Aorta (tissue), 5 donors: ENCODE results near the gene TLE6. TPM values are rescaled to one million over a fixed set of nuclear protein-coding genes. Genes with fewer than 3 reads are reported as not detected.
A peak's percentile ranks its signal among the peaks of the same experiment; 100 is the strongest.
"Not testable (repeated sequence)": the region's sequence is repeated elsewhere in the genome, so short reads cannot be mapped to it uniquely, and the experiment has no call there.

ENCODE experiments used
- ATAC-seq: fragments of 200-7000 bp; cut with Tn5 transposase; one replicate; pipeline ENCODE4 v1.9.1; 2022; ENCODE audit warnings: moderate library complexity; ENCODE audit not compliant: low FRiP score
- DNase-seq, 2 donors: peaks; one replicate each; pipeline ENCODE4 v3.0.0-alpha.2; 2020
- H3K27ac ChIP-seq, 2 donors: one replicate each; pipeline ENCODE4 v1.5.1; 2013; ENCODE audit warnings: low read length in 2 of 2, mild to moderate bottlenecking in 2 of 2, moderate library complexity in 2 of 2, control low read depth in 1 of 2, inconsistent platforms in 1 of 2, low read depth in 1 of 2
- H3K27me3 ChIP-seq, 2 donors: one replicate each; pipeline ENCODE4 v1.6.1; 2013; ENCODE audit warnings: control low read depth in 1 of 2, low read length in 1 of 2, mild to moderate bottlenecking in 1 of 2, moderate library complexity in 1 of 2; ENCODE audit not compliant: insufficient read depth in 2 of 2, control insufficient read depth in 1 of 2
- H3K36me3 ChIP-seq, 2 donors: one replicate each; pipeline ENCODE4 v1.6.1; 2013; ENCODE audit warnings: control low read depth in 1 of 2, low read length in 1 of 2, mild to moderate bottlenecking in 1 of 2; ENCODE audit not compliant: insufficient read depth in 2 of 2, control insufficient read depth in 1 of 2
- H3K4me1 ChIP-seq, 2 donors: one replicate each; pipeline ENCODE4 v1.6.1; 2013; ENCODE audit warnings: low read length in 2 of 2, control low read depth in 1 of 2, mild to moderate bottlenecking in 1 of 2, moderate library complexity in 1 of 2; ENCODE audit not compliant: insufficient read depth in 2 of 2, control insufficient read depth in 1 of 2
- H3K4me3 ChIP-seq, 2 donors: one replicate each; pipeline ENCODE4 v1.5.1; 2013; ENCODE audit warnings: low read length in 2 of 2, control low read depth in 1 of 2, mild to moderate bottlenecking in 1 of 2
- H3K9me3 ChIP-seq: one replicate; pipeline ENCODE4 v1.6.1; 2013; ENCODE audit warnings: mild to moderate bottlenecking, low read length; ENCODE audit not compliant: control insufficient read depth
- WGBS, 2 donors: extraction: QIAGEN DNeasy Blood & Tissue Kit; methylation state at CpG; one replicate each; pipeline ENCODE4 v1.1.7; 2013; 5-methylcytosine and 5-hydroxymethylcytosine counted together
- intact Hi-C, 2 donors: fragments of 100-400 bp; cut with DNase I; formaldehyde crosslinking; loops; one replicate each; pipeline versions ENCODE4 v1.14.2 to v1.15.0; 2022
- polyA plus RNA-seq, 2 donors: library from polyadenylated mRNA; stranded (reverse); fragments of 200-250 nt; gene quantifications; one replicate each; pipeline ENCODE4 v1.2.3, GENCODE V29; 2013
- total RNA-seq, 2 donors: library from RNA; stranded (reverse); fragmentation: NEBNext Ultra II Directional; extraction: Animal tissue kit (Norgen Biotek cat#: 25700); gene quantifications; one replicate each; pipeline ENCODE4 v1.2.1, GENCODE V29; 2021
- donor health status: healthy with polysubstance abuse.
- donor health status: Bipolar disorder and iron deficiency.
- donor health status: DM: no; HTN: no; CAD: no.
- donor health status: DM: no; HTN: no; CAD: no.
- donor health status: DM: yes; HTN: yes; CAD: no.

TLE6 gene
- total and polyA plus RNA-seq, 4 donors = 0.65 to 12.0 (median 3.8) TPM

GRCh38 chr19:2950286-2951124, 26.9 kb upstream of the TLE6 start:
- intact Hi-C loops = loop anchor here in 1 of 2 donors (1.0 to 5.0 kb wide), 3 partner anchors 50 to 212 kb away; partner anchors contain the start of genes TLE5 and ZNF57
- Histone ChIP-seq H3K27me3 (no peaks in the 10 kb centered on the region), H3K9me3 (no peaks in the 10 kb centered on the region), H3K36me3 (no peaks in the 10 kb centered on the region), H3K4me1 (no peaks in the 10 kb centered on the region), H3K27ac (peak overlapping the region; percentile 25 to 64), H3K4me3 (peak overlapping the region; percentile 52 to 59)
- DNase-seq = peak; percentile 100
- peak; percentile 98 for ATAC-seq
- WGBS, 2 donors = 0% methylated on average over 53 of the region's 53 CpGs

- Histone ChIP-seq H3K27ac (no peak overlapping the region), H3K4me3 (no peak overlapping the region)
Observed at GRCh38 chr19:2952953-2953481, 24.3 kb upstream of the TLE6 start.

GRCh38 chr19:2957160-2957559, 20.2 kb upstream of the TLE6 start:
- DNase-seq = no peak
- Histone ChIP-seq H3K4me1 (no peaks in the 10 kb centered on the region), H3K4me3 (no peak overlapping the region), H3K36me3 (no peaks in the 10 kb centered on the region), H3K27me3 (no peaks in the 10 kb centered on the region), H3K9me3 (no peaks in the 10 kb centered on the region), H3K27ac (no peak overlapping the region)
- ATAC-seq = no peak
- 80 to 86% methylated on average over 5 of the region's 5 CpGs for WGBS, 2 donors
- intact Hi-C loops = loop anchor here in 1 of 2 donors (5.0 kb wide), 1 partner anchor 205 kb away; no protein-coding TSS in a partner anchor

More at GRCh38 chr19:2952953-2953481, 24.3 kb upstream of the TLE6 start:
- intact Hi-C loops = loop anchor here in 1 of 2 donors (5.0 kb wide), 2 partner anchors 109 to 209 kb away; partner anchors contain the start of gene TLE5
- ATAC-seq (no peak), DNase-seq (no peak)
- Histone ChIP-seq H3K36me3 (no peaks in the 10 kb centered on the region), H3K4me1 (no peaks in the 10 kb centered on the region), H3K27me3 (no peaks in the 10 kb centered on the region), H3K9me3 (no peaks in the 10 kb centered on the region)
- WGBS, 2 donors = 36 to 43% methylated on average over 9 of the region's 9 CpGs

- H3K27me3 ChIP-seq = no peaks in the 10 kb centered on the region
- no peak overlapping the region for H3K27ac ChIP-seq
- no peak for ATAC-seq
- no peaks in the 10 kb centered on the region for H3K36me3 ChIP-seq
- no peaks in the 10 kb centered on the region for H3K4me1 ChIP-seq
- intact Hi-C loops = loop anchor here in 1 of 2 donors (5.0 kb wide), 1 partner anchor 147 kb away; no protein-coding TSS in a partner anchor
- WGBS, 2 donors = 61 to 66% methylated on average over 11 to 12 of the region's 12 CpGs
- no peak for DNase-seq
- H3K9me3 ChIP-seq = no peaks in the 10 kb centered on the region
- H3K4me3 ChIP-seq = no peak overlapping the region
Observed at GRCh38 chr19:2960120-2960519, 17.2 kb upstream of the TLE6 start.

GRCh38 chr19:2962018-2962670, 15.2 kb upstream of the TLE6 start:
- WGBS, 2 donors = 39 to 40% methylated on average over 17 of the region's 17 CpGs
- H3K9me3 ChIP-seq = no peaks in the 10 kb centered on the region
- peak; percentile 91 for ATAC-seq
- H3K4me1 ChIP-seq = no peaks in the 10 kb centered on the region
- no peak for DNase-seq
- no peaks in the 10 kb centered on the region for H3K36me3 ChIP-seq
- intact Hi-C loops = loop anchor here (2.0 to 5.0 kb wide), 2 partner anchors 143 to 145 kb away; no protein-coding TSS in a partner anchor
- no peaks in the 10 kb centered on the region for H3K27me3 ChIP-seq
- H3K27ac ChIP-seq = no peak overlapping the region
- no peak overlapping the region for H3K4me3 ChIP-seq

GRCh38 chr19:2963122-2963521, 14.2 kb upstream of the TLE6 start:
- ATAC-seq = no peak
- no peaks in the 10 kb centered on the region for H3K27me3 ChIP-seq
- no peak overlapping the region for H3K4me3 ChIP-seq
- no peaks in the 10 kb centered on the region for H3K9me3 ChIP-seq
- intact Hi-C loops = loop anchor here (2.0 to 5.0 kb wide), 2 partner anchors 142 to 144 kb away; no protein-coding TSS in a partner anchor
- no peaks in the 10 kb centered on the region for H3K4me1 ChIP-seq
- 91 to 92% methylated on average over 5 of the region's 5 CpGs for WGBS, 2 donors
- H3K27ac ChIP-seq = no peak overlapping the region
- H3K36me3 ChIP-seq = no peaks in the 10 kb centered on the region
- no peak for DNase-seq

- not testable (repeated sequence) for H3K4me3 ChIP-seq, H3K27ac ChIP-seq, H3K36me3 ChIP-seq, H3K27me3 ChIP-seq, H3K9me3 ChIP-seq, DNase-seq, ATAC-seq, H3K4me1 ChIP-seq
- intact Hi-C loops = loop anchor here (2.0 to 5.0 kb wide), 2 partner anchors 141 to 144 kb away; no protein-coding TSS in a partner anchor
- 85% methylated on average over 12 of the region's 12 CpGs for WGBS, 2 donors
Observed at GRCh38 chr19:2963631-2964030, 13.7 kb upstream of the TLE6 start.

GRCh38 chr19:2964874-2965273, 12.5 kb upstream of the TLE6 start:
- intact Hi-C loops = loop anchor here in 1 of 2 donors (5.0 kb wide), 1 partner anchor 142 kb away; no protein-coding TSS in a partner anchor
- Histone ChIP-seq H3K27me3 (no peaks in the 10 kb centered on the region), H3K4me3 (no peak overlapping the region), H3K9me3 (no peaks in the 10 kb centered on the region), H3K36me3 (no peaks in the 10 kb centered on the region), H3K4me1 (no peaks in the 10 kb centered on the region), H3K27ac (no peak overlapping the region)
- DNase-seq = no peak
- WGBS, 2 donors = 95 to 96% methylated on average over 5 of the region's 5 CpGs
- no peak for ATAC-seq
